MM.1S (cell line): ENCODE measurements around the gene TENM4.

Experiments used
- CTCF ChIP-seq: fragments of 300-600 bp; sonication (generic); IDR thresholded peaks from 2 replicates; pipeline ENCODE4 v1.5.1; 2016; ENCODE audit warnings: antibody characterized with exemption, low read length, mixed read lengths
- EZH2phosphoT487 ChIP-seq: fragments of 300-600 bp; sonication (generic); IDR thresholded peaks from 2 replicates; pipeline ENCODE4 v1.6.1; 2018; ENCODE audit warnings: antibody characterized with exemption, low read length

- TF ChIP-seq CTCF (no peak), EZH2phosphoT487 (no peak)
These were observed 617.9 kb downstream of the TENM4 start for GRCh38 chr11:78822931-78823423.
